ENCODE measurements around the gene KLC4. TPM values are rescaled to one million over a fixed set of nuclear protein-coding genes. Genes with fewer than 3 reads are reported as not detected.

Gene KLC4
- total RNA-seq, 6 experiments from 2014 or later: 45.8 to 134 (median 65.0) TPM

- intact Hi-C loops (cut with DNase I): no loop called here
Measured at GRCh38 chr6:43019152-43019551, 40.3 kb upstream of the KLC4 start.

GRCh38 chr6:43020052-43020705 is 39.3 kb upstream of the KLC4 start:
- no peak overlapping the region for H3K4me3 ChIP-seq
- H3K27ac ChIP-seq: no peak overlapping the region
- 90% methylated on average over 2 of the region's 3 CpGs for WGBS (ENCODE audit: insufficient coverage, low coverage, low lambda C conversion rate, missing lambda C conversion rate)
- no peaks in the 10 kb centered on the region for H3K27me3 ChIP-seq
- DNase-seq (no peak), ATAC-seq (no peak)
- peaks cover 0 to 29% (median 9%) of the 10 kb centered on the region in 4 donors for H3K36me3 ChIP-seq
- TF ChIP-seq CTCF (IDR thresholded peaks at IDR 0.05): no peak
- TF ChIP-seq POLR2A (IDR thresholded peaks at IDR 0.05): no peak
- intact Hi-C loops (cut with DNase I): no loop called here
- H3K4me1 ChIP-seq: peaks cover 0 to 17% (median 2%) of the 10 kb centered on the region in 4 donors
- no peaks in the 10 kb centered on the region for H3K9me3 ChIP-seq

More at GRCh38 chr6:43019152-43019551, 40.3 kb upstream of the KLC4 start:
- no peak for ATAC-seq
- 85% methylated on average over 2 of the region's 2 CpGs for WGBS (ENCODE audit: insufficient coverage, low coverage, low lambda C conversion rate, missing lambda C conversion rate)
- no peak for TF ChIP-seq CTCF (IDR thresholded peaks at IDR 0.05)
- no peak for TF ChIP-seq POLR2A (IDR thresholded peaks at IDR 0.05)
- DNase-seq: no peak
- H3K27me3 ChIP-seq: no peaks in the 10 kb centered on the region
- no peak overlapping the region for H3K27ac ChIP-seq
- no peaks in the 10 kb centered on the region for H3K9me3 ChIP-seq
- peaks cover 0 to 23% (median 6%) of the 10 kb centered on the region in 4 donors for H3K36me3 ChIP-seq
- no peak overlapping the region for H3K4me3 ChIP-seq
- H3K4me1 ChIP-seq: peaks cover 0 to 24% (median 6%) of the 10 kb centered on the region in 4 donors

- Histone ChIP-seq H3K36me3 (peaks cover 0 to 36% (median 11%) of the 10 kb centered on the region in 4 donors), H3K9me3 (no peaks in the 10 kb centered on the region), H3K4me1 (peaks cover 0 to 15% (median 2%) of the 10 kb centered on the region in 4 donors), H3K27me3 (no peaks in the 10 kb centered on the region), H3K4me3 (peak overlapping the region; percentile 88 to 96 (median 95)), H3K27ac (peak overlapping the region; percentile 16 to 81 (median 57))
- intact Hi-C loops (cut with DNase I): no loop called here
- DNase-seq: no peak
- ATAC-seq: peak; percentile 5 to 18 (median 10)
- 53% methylated on average over 4 of the region's 5 CpGs for WGBS (ENCODE audit: insufficient coverage, low coverage, low lambda C conversion rate, missing lambda C conversion rate)
- TF ChIP-seq CTCF (IDR thresholded peaks at IDR 0.05): no peak
- TF ChIP-seq POLR2A (IDR thresholded peaks at IDR 0.05): no peak
Measured at GRCh38 chr6:43020847-43021246, 38.6 kb upstream of the KLC4 start.

- ATAC-seq (peak; percentile 88 to 96 (median 93)), DNase-seq (peak; percentile 82 to 88 (median 86))
- Histone ChIP-seq H3K4me3 (peak within 1 kb of the TSS; percentile 88 to 96 (median 95)), H3K27ac (peak within 1 kb of the TSS; percentile 16 to 81 (median 57)), H3K27me3 (no peaks in the 10 kb centered on the region), H3K9me3 (no peaks in the 10 kb centered on the region), H3K4me1 (peaks cover 0 to 12% (median 2%) of the 10 kb centered on the region in 4 donors), H3K36me3 (peaks cover 0 to 42% (median 16%) of the 10 kb centered on the region in 4 donors)
- peak; percentile 61 for TF ChIP-seq POLR2A (IDR thresholded peaks at IDR 0.05)
- no peak for TF ChIP-seq CTCF (IDR thresholded peaks at IDR 0.05)
- intact Hi-C loops (cut with DNase I): no loop called here
- WGBS (ENCODE audit: insufficient coverage, low coverage, low lambda C conversion rate, missing lambda C conversion rate): 0% methylated on average over 9 of the region's 56 CpGs
Measured at GRCh38 chr6:43021270-43022047, 38.0 kb upstream of the KLC4 start, which contains the start of gene RRP36. TSS of gene RRP36 (plus strand) at chr6:43021623. CDS start at chr6:43021655, 32 bp downstream.

Data from right lobe of liver (tissue), 6 donors.